Peyer's patch (tissue), 4 donors: ENCODE data around the gene GSTM2. TPM values are rescaled to one million over a fixed set of nuclear protein-coding genes. Genes with fewer than 3 reads are reported as not detected.
A peak's percentile ranks its signal among the peaks of the same experiment; 100 is the strongest.
"Not testable (repeated sequence)": the region's sequence is repeated elsewhere in the genome, so short reads cannot be mapped to it uniquely, and the experiment has no call there.

ENCODE experiments used
- DNase-seq, 3 donors: peaks; one replicate each; pipeline ENCODE4 v3.0.0-alpha.2; 2017 to 2019
- H3K27ac ChIP-seq, 4 donors: fragments of 200-600 bp; sonication (generic); one replicate each; pipeline ENCODE4 v1.5.1; 2016 to 2019
- H3K27me3 ChIP-seq, 2 donors: fragments of 200-600 bp; sonication (generic); one replicate each; pipeline ENCODE4 v1.5.1; 2019
- H3K36me3 ChIP-seq, 3 donors: fragments of 200-600 bp; sonication (generic); one replicate each; pipeline ENCODE4 v1.5.1; 2016 to 2019
- H3K4me1 ChIP-seq, 4 donors: fragments of 200-600 bp; sonication (generic); one replicate each; pipeline ENCODE4 v1.5.1; 2016 to 2019
- H3K4me3 ChIP-seq, 4 donors: fragments of 200-600 bp; sonication (generic); 1 replicate in 3 of 4; 2 replicates in 1 of 4; pipeline ENCODE4 v1.5.1; 2016 to 2019; ENCODE audit warnings: mild to moderate bottlenecking in 1 of 4
- H3K9me3 ChIP-seq, 4 donors: fragments of 200-600 bp; sonication (generic); one replicate each; pipeline ENCODE4 v1.5.1; 2016 to 2019; ENCODE audit warnings: mild to moderate bottlenecking in 1 of 4
- CTCF ChIP-seq, 6 experiments: fragments of 450-650 bp in 4 of 6; fragments of 200-600 bp in 2 of 6; sonication (generic) in 1 of 6; IDR thresholded peaks; one replicate each; pipeline ENCODE4 v1.5.1; 2017 to 2019; ENCODE audit warnings: antibody characterized with exemption in 6 of 6, mild to moderate bottlenecking in 3 of 6, moderate library complexity in 1 of 6
- POLR2A ChIP-seq, 2 donors: fragments of 450-650 bp; IDR thresholded peaks; one replicate each; pipeline ENCODE4 v1.5.1; 2017; ENCODE audit warnings: antibody characterized with exemption in 2 of 2, mild to moderate bottlenecking in 2 of 2, moderate library complexity in 2 of 2
- total RNA-seq, 4 donors: library from RNA; depleted of rRNA; stranded (reverse); fragments of >200 nt; gene quantifications; one replicate each; pipeline ENCODE4 v1.1.0, GENCODE V29; 2016

The GSTM2 gene
- total RNA-seq, 4 donors from 2014 or later, result 38.5 to 242 (median 116) TPM

GRCh38 chr1:109668123-109668775, 392 bp downstream of the GSTM2 start:
- peak overlapping the region; percentile 36 to 59 (median 54) for H3K4me3 ChIP-seq
- no peak for TF ChIP-seq CTCF (IDR thresholded peaks at IDR 0.05)
- H3K4me1 ChIP-seq, result peaks cover 0 to 14% (median 2%) of the 10 kb centered on the region in 4 donors
- peaks cover 0 to 2% (median 0%) of the 10 kb centered on the region in 3 donors for H3K36me3 ChIP-seq
- H3K27me3 ChIP-seq, result no peaks in the 10 kb centered on the region
- H3K9me3 ChIP-seq, result no peaks in the 10 kb centered on the region
- peak overlapping the region in 3 of 4 donors; percentile 57 to 62 (median 57) for H3K27ac ChIP-seq
- no peak for DNase-seq

GRCh38 chr1:109669246-109669948, 1.5 kb downstream of the GSTM2 start:
- H3K4me1 ChIP-seq, result peaks cover 0 to 14% (median 2%) of the 10 kb centered on the region in 4 donors
- peak overlapping the region in 1 of 4 donors; percentile 16 for H3K4me3 ChIP-seq
- H3K27me3 ChIP-seq, result no peaks in the 10 kb centered on the region
- peak overlapping the region in 2 of 4 donors; percentile 14 to 68 for H3K27ac ChIP-seq
- peak in 2 of 3 donors; percentile 46 to 69 for DNase-seq
- H3K36me3 ChIP-seq, result peaks cover 0 to 5% (median 0%) of the 10 kb centered on the region in 3 donors
- no peaks in the 10 kb centered on the region for H3K9me3 ChIP-seq
- TF ChIP-seq POLR2A (IDR thresholded peaks at IDR 0.05) (no peak), CTCF (IDR thresholded peaks at IDR 0.05) (no peak)

- H3K27me3 ChIP-seq, result not testable (repeated sequence)
These were observed 2.1 kb downstream of the GSTM2 start for GRCh38 chr1:109669949-109670302.

GRCh38 chr1:109671067-109671466, 3.2 kb downstream of the GSTM2 start:
- no peak for TF ChIP-seq POLR2A (IDR thresholded peaks at IDR 0.05)
- no peak for TF ChIP-seq CTCF (IDR thresholded peaks at IDR 0.05)
- H3K4me1 ChIP-seq, result peaks cover 0 to 14% (median 2%) of the 10 kb centered on the region in 4 donors
- H3K4me3 ChIP-seq, result no peak overlapping the region
- H3K36me3 ChIP-seq, result peaks cover 0 to 5% (median 0%) of the 10 kb centered on the region in 3 donors
- no peak overlapping the region for H3K27ac ChIP-seq
- no peaks in the 10 kb centered on the region for H3K27me3 ChIP-seq
- H3K9me3 ChIP-seq, result no peaks in the 10 kb centered on the region
- no peak for DNase-seq

More at GRCh38 chr1:109669949-109670302, 2.1 kb downstream of the GSTM2 start:
- H3K4me3 ChIP-seq, H3K9me3 ChIP-seq, H3K36me3 ChIP-seq, DNase-seq: not testable (repeated sequence)
- Histone ChIP-seq H3K4me1 (peaks cover 0 to 14% (median 2%) of the 10 kb centered on the region in 4 donors), H3K27ac (peak overlapping the region in 1 of 4 donors; percentile 39)

GRCh38 chr1:109673861-109674260, 6.0 kb downstream of the GSTM2 start:
- H3K9me3 ChIP-seq, DNase-seq, H3K27me3 ChIP-seq, H3K4me1 ChIP-seq, H3K27ac ChIP-seq, H3K36me3 ChIP-seq, H3K4me3 ChIP-seq: not testable (repeated sequence)

DNA sequence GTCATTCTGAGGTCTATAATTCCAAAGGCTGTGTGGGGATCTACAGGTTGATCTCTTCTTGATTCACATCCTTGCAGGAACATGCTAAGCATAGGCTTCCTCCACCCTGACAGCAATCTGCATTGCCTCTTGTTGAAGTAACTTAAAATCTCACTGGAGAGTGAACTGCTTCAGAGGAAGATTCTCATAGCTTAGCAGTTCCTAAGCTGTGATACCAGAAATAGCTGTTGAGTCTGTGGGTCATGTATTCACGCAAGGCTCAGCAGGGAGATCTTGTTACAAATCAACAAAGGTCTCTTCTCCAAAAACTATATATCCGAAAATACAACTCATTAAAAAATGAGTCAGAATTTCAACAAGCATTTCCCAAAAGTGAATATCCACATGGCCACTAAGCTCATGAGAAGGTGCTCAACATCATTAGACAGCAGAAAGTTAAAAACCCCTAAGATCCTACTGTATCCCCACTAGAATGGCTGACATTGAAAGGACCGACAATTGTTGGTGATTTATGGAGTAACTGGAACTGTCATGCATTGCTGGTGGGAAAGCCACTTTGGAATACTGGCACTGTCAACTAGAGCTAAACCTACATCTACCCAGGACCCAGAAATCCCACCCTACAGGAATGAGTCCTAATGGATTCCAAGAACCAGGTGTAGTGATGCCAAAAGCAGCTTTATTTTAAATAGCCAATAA, 9.0 kb downstream of the GSTM2 start:
- H3K27ac ChIP-seq, H3K4me3 ChIP-seq, H3K9me3 ChIP-seq, H3K36me3 ChIP-seq, DNase-seq, H3K27me3 ChIP-seq, H3K4me1 ChIP-seq: not testable (repeated sequence)

- Histone ChIP-seq H3K4me3 (no peak overlapping the region), H3K27ac (no peak overlapping the region), H3K27me3 (no peaks in the 10 kb centered on the region), H3K4me1 (no peaks in the 10 kb centered on the region), H3K9me3 (no peaks in the 10 kb centered on the region), H3K36me3 (peaks cover 0 to 5% (median 0%) of the 10 kb centered on the region in 3 donors)
- no peak for DNase-seq
- TF ChIP-seq CTCF (IDR thresholded peaks at IDR 0.05) (no peak), POLR2A (IDR thresholded peaks at IDR 0.05) (no peak)
These were observed 9.6 kb downstream of the GSTM2 start for GRCh38 chr1:109677459-109677858.

- DNase-seq, H3K27me3 ChIP-seq: not testable (repeated sequence)
These were observed 10.8 kb downstream of the GSTM2 start for GRCh38 chr1:109678637-109679036.

DNA sequence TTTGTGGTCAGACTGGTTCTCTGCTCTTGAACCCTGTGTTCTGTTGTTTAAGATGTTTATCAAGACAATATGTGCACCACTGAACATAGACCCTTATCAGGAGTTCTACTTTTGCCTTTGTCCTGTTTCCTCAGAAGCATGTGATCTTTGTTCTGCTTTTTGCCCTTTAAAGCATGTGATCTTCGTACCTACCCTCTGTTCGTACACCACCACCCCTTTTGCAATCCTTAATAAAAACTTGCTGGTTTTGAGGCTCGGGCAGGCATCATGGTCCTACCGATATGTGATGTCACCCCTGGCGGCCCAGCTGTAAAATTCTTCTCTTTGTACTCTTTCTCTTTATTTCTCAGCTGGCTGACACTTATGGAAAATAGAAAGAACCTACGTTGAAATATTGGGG, 16.9 kb downstream of the GSTM2 start:
- H3K27me3 ChIP-seq, DNase-seq, H3K9me3 ChIP-seq, H3K27ac ChIP-seq, H3K36me3 ChIP-seq, H3K4me1 ChIP-seq, H3K4me3 ChIP-seq: not testable (repeated sequence)

More at GRCh38 chr1:109678637-109679036, 10.8 kb downstream of the GSTM2 start:
- H3K4me3 ChIP-seq, H3K9me3 ChIP-seq, H3K27ac ChIP-seq, H3K36me3 ChIP-seq, H3K4me1 ChIP-seq: not testable (repeated sequence)

DNA sequence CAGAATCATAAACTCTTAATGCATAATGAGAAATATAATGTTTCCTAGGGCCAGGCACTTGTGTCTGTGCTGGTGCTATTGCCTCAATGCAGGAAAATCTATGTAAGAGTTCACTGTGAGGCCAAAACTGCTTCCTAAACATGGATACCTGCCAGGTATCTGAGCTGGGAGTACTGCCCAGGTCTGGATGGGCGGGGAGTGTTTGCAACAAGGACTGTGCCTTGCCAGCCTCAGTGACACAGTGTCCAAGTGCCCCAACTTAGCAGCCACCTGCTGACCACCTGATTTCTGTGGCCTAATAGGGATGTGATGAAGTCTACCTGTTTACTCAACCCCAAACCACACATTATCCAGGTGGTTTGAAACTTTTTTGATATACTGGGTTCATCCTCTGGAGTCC, 17.5 kb downstream of the GSTM2 start:
- H3K4me1 ChIP-seq, DNase-seq, H3K27ac ChIP-seq, H3K36me3 ChIP-seq, H3K4me3 ChIP-seq, H3K9me3 ChIP-seq, H3K27me3 ChIP-seq: not testable (repeated sequence)
